Nephron (organoid): ENCODE measurements around the gene FLRT1.

ENCODE experiments used
- H3K27ac Mint-ChIP-seq, 3 experiments: 2 replicates each; pipeline ENCODE4 v1.8.0; 2020; ENCODE audit warnings: mixed read lengths in 3 of 3, mild to moderate bottlenecking in 2 of 3, moderate library complexity in 1 of 3
- H3K27me3 Mint-ChIP-seq: 2 replicates; pipeline ENCODE4 v1.8.0; 2021; ENCODE audit warnings: low read depth, mild to moderate bottlenecking, moderate library complexity, mixed read lengths
- H3K36me3 Mint-ChIP-seq: 2 replicates; pipeline ENCODE4 v1.8.0; 2020; ENCODE audit warnings: low read depth, mixed read lengths
- H3K4me1 Mint-ChIP-seq: 2 replicates; pipeline ENCODE4 v1.8.0; 2020; ENCODE audit warnings: mixed read lengths
- H3K4me3 Mint-ChIP-seq, 3 experiments: 2 replicates each; pipeline ENCODE4 v1.8.0; 2020; ENCODE audit warnings: mild to moderate bottlenecking in 3 of 3, mixed read lengths in 3 of 3, moderate library complexity in 2 of 3
- H3K9me3 Mint-ChIP-seq: 2 replicates; pipeline ENCODE4 v1.8.0; 2020; ENCODE audit warnings: mixed read lengths
- TF ChIP-seq, protein P1 (sequence below), 3 experiments: fragments of 200-600 bp; sonication (generic); IDR thresholded peaks; one replicate each; pipeline ENCODE4 v1.5.0; 2021; ENCODE audit warnings: antibody characterized with exemption in 3 of 3; ENCODE audit not compliant: unreplicated experiment in 3 of 3

Gene FLRT1

DNA sequence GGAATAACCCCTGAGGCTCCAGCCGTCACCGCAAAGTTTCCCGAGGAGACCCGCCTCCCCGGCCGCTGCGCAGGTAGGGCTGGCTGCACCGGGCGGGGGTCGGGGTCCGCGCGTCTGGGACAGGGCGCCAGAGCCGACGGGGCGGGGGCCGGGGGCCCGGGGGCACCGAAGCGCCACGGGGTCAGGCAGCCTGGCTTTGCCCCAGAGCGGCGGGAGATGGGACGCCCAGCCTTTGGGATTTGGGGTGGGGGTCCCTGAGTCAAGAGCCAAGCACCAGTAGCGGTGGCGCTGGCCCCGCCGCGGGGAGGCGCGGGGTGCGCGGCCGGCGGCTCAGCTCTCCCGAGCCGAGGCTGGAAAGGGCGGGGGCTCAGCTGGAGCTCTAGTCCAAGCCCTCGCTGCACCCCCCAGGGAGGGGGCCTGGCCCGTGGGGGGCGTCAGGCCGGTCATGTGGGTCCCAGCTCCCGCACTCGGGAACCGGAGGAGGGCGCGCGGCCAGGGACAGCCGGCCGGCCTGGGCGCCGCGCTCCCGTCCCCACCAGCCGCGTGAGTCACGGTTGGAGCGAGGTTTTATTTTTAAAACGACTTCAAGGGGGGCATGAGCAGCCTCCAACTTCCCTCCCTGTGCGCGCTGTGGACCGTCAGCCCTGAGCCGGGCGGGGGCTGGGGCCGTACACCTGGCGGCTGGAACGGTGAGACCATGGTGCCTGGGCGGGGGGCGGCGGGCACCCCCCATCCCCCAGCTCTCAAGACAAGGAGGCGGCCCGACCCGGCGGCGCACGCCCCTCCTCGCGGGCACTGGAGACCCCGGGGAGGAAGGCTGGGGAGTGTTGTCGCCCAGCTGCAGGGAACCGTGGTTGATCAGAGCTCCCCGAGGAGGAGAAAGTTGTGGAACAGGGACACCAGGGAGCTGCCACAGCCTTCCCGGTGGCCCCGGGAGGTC, 626 bp downstream of the FLRT1 start:
- Mint-ChIP-seq H3K27me3 (peaks cover 40% of the 10 kb centered on the region), H3K36me3 (no peaks in the 10 kb centered on the region)

DNA sequence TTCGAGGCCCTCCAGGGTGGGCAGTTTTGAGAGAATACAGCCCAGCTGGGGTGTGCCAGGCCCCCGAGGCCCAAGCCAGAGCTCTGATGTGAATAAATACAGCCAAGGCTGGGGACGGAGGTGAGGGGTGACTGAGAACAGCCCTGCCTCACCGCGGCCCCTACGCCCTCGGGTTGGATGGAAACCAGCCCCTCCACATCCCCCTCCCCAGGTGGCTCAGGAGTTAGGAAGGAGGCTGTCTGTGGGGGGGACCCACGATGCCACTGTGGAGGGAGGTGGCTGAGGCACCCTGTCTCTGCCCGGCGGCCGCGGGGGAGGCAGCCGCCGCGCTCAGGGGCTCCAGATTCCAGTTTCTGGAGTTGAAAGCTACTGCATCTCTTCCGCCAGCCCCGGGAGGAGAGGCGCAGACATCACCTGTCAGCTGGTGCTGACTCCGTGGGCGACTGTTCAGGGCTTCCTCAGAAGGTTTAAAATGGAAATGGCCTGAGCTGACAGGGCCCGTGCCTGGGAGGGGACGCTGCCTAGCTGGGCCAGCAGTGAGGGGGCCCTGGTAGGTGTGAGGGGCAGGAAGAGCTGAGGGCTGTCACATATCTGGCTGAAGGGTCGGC, 1.4 kb downstream of the FLRT1 start:
- TF ChIP-seq, protein P1, sequence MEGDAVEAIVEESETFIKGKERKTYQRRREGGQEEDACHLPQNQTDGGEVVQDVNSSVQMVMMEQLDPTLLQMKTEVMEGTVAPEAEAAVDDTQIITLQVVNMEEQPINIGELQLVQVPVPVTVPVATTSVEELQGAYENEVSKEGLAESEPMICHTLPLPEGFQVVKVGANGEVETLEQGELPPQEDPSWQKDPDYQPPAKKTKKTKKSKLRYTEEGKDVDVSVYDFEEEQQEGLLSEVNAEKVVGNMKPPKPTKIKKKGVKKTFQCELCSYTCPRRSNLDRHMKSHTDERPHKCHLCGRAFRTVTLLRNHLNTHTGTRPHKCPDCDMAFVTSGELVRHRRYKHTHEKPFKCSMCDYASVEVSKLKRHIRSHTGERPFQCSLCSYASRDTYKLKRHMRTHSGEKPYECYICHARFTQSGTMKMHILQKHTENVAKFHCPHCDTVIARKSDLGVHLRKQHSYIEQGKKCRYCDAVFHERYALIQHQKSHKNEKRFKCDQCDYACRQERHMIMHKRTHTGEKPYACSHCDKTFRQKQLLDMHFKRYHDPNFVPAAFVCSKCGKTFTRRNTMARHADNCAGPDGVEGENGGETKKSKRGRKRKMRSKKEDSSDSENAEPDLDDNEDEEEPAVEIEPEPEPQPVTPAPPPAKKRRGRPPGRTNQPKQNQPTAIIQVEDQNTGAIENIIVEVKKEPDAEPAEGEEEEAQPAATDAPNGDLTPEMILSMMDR (IDR thresholded peaks at IDR 0.05; ENCODE audit: unreplicated experiment in 3 of 3) = no peak
- H3K9me3 Mint-ChIP-seq = no peaks in the 10 kb centered on the region
- no peaks in the 10 kb centered on the region for H3K36me3 Mint-ChIP-seq
- H3K27ac Mint-ChIP-seq = no peak overlapping the region
- H3K27me3 Mint-ChIP-seq = peaks cover 42% of the 10 kb centered on the region
- peak overlapping the region; percentile 50 to 80 (median 76) for H3K4me3 Mint-ChIP-seq
- peaks cover 21% of the 10 kb centered on the region for H3K4me1 Mint-ChIP-seq

More for the DNA sequence above, 626 bp downstream of the FLRT1 start:
- Mint-ChIP-seq H3K27ac (no peak overlapping the region), H3K4me1 (peaks cover 18% of the 10 kb centered on the region), H3K4me3 (peak overlapping the region in 2 of 3 experiments; percentile 21 to 64), H3K9me3 (no peaks in the 10 kb centered on the region)
- TF ChIP-seq, protein P1 (IDR thresholded peaks at IDR 0.05; ENCODE audit: unreplicated experiment in 3 of 3) = no peak

DNA sequence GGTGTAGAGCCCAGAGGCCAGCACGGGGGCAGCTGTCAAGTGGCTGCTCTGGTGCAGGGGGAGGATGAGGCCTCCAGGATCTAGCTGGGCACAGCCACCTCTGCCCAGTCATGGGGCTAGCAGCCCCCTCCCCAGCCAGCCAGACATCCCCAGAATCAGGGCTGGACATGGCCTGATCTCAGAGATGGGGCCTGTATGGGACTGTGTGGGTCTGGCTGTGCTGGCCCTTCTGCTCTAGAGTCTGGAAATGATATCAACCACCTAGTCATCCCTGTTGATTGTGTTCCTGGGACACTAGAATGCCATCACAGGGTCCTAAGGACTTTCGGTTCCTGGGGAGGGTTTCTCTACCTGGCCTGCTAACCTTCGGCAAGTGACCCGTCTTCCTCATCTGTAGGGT, 2.8 kb downstream of the FLRT1 start:
- H3K9me3 Mint-ChIP-seq = no peaks in the 10 kb centered on the region
- H3K4me3 Mint-ChIP-seq = peak overlapping the region in 1 of 3 experiments; percentile 45
- no peak overlapping the region for H3K27ac Mint-ChIP-seq
- TF ChIP-seq, protein P1 (IDR thresholded peaks at IDR 0.05; ENCODE audit: unreplicated experiment in 3 of 3) = no peak
- H3K4me1 Mint-ChIP-seq = peaks cover 21% of the 10 kb centered on the region
- no peaks in the 10 kb centered on the region for H3K36me3 Mint-ChIP-seq
- peaks cover 35% of the 10 kb centered on the region for H3K27me3 Mint-ChIP-seq

DNA sequence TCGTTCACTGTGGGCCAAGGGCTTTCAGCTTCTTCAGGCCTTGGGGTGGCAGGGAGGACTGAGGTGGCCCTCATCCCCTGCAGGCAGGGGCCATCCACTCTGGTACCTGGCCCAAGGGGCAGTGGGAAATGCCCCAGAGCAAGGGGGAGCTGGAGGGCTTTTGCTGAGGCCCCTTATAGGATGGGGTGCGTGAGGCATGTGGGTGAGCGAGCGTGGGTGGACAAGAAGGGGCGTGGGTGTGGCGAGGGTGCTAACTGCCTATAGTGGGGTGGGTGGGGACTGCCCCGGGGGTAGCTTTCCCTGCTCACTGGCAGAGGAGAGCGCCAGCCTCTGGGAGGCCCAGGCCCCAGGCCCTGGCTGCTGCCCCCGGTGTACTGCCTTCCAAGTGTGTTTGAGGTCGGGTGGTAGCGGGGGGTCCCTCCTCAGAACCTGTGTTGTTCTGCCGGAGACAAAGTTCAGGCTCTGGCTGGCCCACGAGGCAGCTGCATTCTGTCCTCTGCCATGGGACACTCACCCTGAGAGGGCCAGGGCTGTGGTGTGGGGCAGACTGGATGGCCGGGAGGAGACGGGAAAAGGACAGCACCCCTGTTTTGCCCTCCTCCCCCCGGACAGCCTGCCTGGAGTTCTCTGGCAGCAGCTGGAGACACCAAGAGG, 3.4 kb downstream of the FLRT1 start:
- no peaks in the 10 kb centered on the region for H3K9me3 Mint-ChIP-seq

DNA sequence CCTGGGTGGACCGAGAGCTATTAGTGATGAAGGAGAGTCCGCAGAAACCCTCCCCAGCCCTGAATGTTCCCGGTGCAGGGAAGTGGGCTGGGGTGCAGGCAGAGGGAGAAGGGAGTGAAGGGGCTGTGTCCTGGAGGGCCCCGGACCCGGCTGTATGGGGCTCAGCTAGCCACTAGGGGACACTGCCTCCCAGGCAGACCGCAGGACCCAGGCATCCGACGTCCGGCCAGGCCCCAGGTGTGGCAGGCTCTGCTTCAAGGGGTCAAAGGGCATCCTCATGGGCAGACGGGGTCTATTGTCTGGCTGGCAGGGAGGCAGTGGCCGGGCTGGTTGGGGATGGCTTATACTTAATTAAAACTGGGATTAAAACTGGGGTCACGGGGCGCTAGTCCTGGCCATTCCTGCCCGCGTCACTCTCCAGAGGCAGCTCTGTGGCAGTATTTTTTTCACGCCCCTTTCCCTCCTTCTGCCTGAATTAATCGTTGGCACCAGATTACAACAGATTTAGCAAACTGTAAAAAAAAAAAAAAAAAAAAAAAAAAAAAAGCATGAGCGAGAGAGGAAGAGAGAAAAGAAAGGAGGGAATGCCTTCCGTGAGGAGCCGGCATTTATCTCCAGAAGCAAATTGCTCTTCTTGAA, 5.1 kb downstream of the FLRT1 start:
- Mint-ChIP-seq H3K27ac (no peak overlapping the region), H3K27me3 (peaks cover 19% of the 10 kb centered on the region)

More for the DNA sequence above, 3.4 kb downstream of the FLRT1 start:
- no peak overlapping the region for H3K27ac Mint-ChIP-seq
- peaks cover 31% of the 10 kb centered on the region for H3K27me3 Mint-ChIP-seq
- H3K4me1 Mint-ChIP-seq = peaks cover 19% of the 10 kb centered on the region
- peak overlapping the region in 1 of 3 experiments; percentile 45 for H3K4me3 Mint-ChIP-seq
- no peaks in the 10 kb centered on the region for H3K36me3 Mint-ChIP-seq
- TF ChIP-seq, protein P1 (IDR thresholded peaks at IDR 0.05; ENCODE audit: unreplicated experiment in 3 of 3) = no peak

More for the DNA sequence above, 5.1 kb downstream of the FLRT1 start:
- H3K36me3 Mint-ChIP-seq = no peaks in the 10 kb centered on the region
- no peaks in the 10 kb centered on the region for H3K9me3 Mint-ChIP-seq
- TF ChIP-seq, protein P1 (IDR thresholded peaks at IDR 0.05; ENCODE audit: unreplicated experiment in 3 of 3) = peak; percentile 36 to 52 (median 50)
- peaks cover 22% of the 10 kb centered on the region for H3K4me1 Mint-ChIP-seq
- no peak overlapping the region for H3K4me3 Mint-ChIP-seq
